ENCODE results near the gene MTMR1.

The MTMR1 gene

GRCh38 chrX:150696866-150697265, 3.7 kb downstream of the MTMR1 start:
- peak; percentile 3 for DNase-seq (ENCODE audit: low read depth)

- no peak for DNase-seq (ENCODE audit: low read depth)
Measured at GRCh38 chrX:150697641-150698040, 4.4 kb downstream of the MTMR1 start.

GRCh38 chrX:150698981-150699380, 5.8 kb downstream of the MTMR1 start:
- DNase-seq (ENCODE audit: low read depth), result no peak

DNA sequence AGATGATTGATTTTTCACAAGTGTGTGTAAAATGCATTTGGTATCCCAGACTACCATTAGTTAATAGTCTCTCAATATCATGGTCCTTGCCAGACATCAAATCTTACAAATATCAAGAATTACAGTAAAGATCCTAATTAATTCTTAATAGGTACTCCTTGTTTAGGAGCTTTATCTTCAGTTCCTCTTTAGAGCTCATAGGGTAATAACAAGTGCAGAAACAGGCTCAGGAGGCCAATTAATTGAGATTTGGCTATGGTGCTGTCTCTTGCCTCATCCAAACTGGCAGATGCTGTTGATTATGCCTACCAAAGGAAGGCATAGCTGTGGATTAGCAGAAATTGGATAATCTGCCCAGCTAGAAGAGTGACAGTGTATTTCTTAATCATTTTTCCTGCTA, 6.9 kb downstream of the MTMR1 start:
- DNase-seq (ENCODE audit: low read depth), result no peak

- no peak for DNase-seq (ENCODE audit: low read depth)
Measured at GRCh38 chrX:150701377-150701776, 8.2 kb downstream of the MTMR1 start.

GRCh38 chrX:150702966-150703694, 9.9 kb downstream of the MTMR1 start:
- no peak for DNase-seq (ENCODE audit: low read depth)

DNA sequence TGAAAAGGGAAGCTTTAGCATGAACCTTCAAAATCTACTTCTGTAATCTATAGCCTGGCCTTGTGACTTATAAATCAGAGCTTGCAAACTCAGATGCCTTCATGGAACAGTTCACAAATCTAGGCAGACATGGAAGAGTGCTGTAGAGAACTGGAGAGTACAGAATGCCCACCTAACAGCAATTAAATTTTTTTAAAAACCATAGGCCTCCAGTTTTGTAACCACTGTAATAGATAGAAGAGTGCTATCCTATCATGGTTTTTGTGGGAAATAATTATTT, 10.4 kb downstream of the MTMR1 start:
- DNase-seq (ENCODE audit: low read depth), result no peak

GRCh38 chrX:150704030-150704613, 10.9 kb downstream of the MTMR1 start:
- DNase-seq (ENCODE audit: low read depth), result peak; percentile 65

GRCh38 chrX:150712619-150713018, 19.4 kb downstream of the MTMR1 start:
- DNase-seq (ENCODE audit: low read depth), result no peak

DNA sequence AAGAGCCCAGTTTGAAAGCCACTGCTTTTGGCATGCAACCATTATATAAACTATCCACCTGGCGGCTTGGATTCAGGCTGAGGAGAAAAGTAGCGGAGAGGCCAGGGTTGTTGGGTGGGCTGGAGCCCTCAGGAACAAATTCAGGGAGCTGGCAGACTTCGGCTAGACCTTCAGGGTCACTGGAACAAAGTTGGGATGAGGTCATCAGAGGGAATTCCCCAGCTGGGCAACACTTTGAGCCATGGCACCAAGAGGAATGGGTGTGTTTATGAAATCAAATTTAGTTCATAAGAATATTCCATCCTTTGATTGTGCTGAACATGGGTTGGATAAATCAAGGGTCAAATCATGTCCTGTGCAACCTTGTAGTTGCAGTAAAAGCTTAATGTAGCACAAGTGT, 22.0 kb downstream of the MTMR1 start:
- DNase-seq (ENCODE audit: low read depth), result no peak

GRCh38 chrX:150719621-150720020, 26.4 kb downstream of the MTMR1 start:
- DNase-seq (ENCODE audit: low read depth), result no peak

DNA sequence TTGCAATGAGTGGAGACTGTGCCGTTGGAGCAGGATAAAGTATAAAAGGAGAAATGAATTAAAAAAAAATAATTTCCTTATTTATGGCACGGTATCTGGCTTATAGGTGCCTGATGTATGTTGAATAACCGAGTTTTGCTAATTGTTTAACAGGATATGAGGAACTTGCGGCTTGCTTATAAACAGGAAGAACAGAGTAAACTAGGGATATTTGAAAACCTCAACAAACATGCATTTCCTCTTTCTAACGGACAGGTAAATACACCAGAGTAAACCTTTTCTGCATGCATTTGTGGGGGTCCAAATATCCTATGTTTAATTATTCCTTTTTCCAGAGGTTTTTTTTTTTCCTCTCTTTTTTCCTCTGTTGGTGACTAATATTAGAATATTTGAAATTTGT, 36.8 kb downstream of the MTMR1 start:
- DNase-seq (ENCODE audit: low read depth), result no peak

- DNase-seq (ENCODE audit: low read depth), result peak; percentile 72
Measured at GRCh38 chrX:150730719-150731118, 37.5 kb downstream of the MTMR1 start.

- peak; percentile 86 for DNase-seq (ENCODE audit: low read depth)
Measured at GRCh38 chrX:150731795-150732194, 38.6 kb downstream of the MTMR1 start.

- no peak for DNase-seq (ENCODE audit: low read depth)
Measured at GRCh38 chrX:150736475-150736874, 43.3 kb downstream of the MTMR1 start.

DNA sequence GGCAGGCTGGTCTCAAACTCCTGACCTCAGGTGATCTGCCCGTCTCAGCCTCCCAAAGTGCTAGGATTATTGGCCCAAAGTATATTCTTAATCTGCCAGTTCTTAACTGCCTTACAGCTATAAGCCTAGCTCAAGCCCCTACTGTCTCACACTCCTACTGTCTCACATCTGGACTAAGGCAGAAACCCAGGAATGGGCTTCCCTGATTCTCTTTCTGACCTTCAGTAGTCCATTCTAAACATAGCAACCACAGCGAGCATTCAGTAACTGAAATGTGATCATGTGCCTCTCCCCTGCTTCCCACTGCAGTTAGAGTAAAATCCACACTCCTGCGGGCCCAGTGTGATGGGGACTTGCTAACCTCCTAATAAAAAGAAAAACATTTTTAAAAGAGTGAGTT, 58.9 kb downstream of the MTMR1 start:
- DNase-seq (ENCODE audit: low read depth), result no peak

- no peak for DNase-seq (ENCODE audit: low read depth)
Measured at GRCh38 chrX:150753357-150753756, 60.2 kb downstream of the MTMR1 start.

GRCh38 chrX:150753968-150754367, 60.8 kb downstream of the MTMR1 start:
- DNase-seq (ENCODE audit: low read depth), result no peak

DNA sequence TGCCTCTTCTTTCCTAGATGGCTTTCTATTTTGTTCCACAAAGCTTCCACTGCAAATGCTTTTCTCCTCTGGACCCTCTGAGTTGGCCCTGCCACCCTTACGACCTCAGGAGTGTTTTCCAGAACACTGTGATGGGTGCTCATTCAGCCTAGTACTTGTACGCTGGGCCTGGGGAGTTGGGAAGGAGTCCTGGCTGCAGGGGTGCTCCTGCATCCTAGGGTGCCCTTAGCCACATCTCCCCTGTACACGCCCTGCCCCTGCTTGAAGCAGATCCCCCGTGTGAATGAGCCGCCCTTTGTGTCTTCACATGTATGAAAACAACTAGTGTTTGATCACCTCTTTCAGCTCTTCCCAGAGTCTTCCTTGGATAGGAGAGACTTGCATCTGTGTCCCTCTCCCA, 64.2 kb downstream of the MTMR1 start:
- no peak for DNase-seq (ENCODE audit: low read depth)

DNA sequence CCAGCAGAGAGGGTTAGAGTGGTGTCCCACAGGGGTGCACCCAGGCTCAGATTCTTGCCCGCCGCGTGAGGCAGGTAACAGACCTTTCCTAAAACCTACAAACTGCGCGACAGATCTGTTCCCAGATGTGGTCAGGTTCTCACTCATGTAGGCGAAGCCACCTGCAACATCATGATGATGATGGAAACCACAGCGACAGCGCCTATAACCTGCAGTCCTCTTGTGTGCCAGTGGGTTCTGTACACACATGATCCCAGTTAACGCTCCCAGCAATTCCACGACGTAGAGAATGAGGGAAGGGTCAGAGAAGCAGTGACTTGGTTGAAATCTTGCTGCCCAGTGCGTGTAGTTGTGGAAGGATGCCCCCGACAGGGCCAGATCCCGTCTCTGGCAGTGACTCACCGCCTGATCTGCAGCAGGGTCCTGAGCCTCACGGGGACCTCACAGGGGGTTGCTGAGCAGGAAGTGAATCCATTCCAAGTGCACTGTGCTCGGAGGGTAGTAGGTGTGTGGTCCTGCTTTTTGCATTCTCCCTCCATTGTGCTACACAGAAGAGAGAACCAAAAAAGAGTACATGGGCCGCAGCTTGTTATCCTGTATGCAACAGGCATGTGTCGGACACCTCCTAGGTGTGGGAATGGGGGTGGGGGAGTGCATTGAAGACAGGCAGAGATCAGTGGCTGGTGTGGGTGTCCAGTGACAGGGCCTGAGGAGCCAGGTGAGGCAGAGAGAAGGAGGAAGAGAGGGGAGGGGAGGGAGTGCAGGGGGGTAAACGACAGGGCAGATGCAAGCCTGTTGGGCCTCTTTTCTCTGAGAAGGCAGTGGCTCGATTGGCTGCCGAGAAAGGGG, 66.6 kb downstream of the MTMR1 start:
- no peak for DNase-seq (ENCODE audit: low read depth)

- DNase-seq (ENCODE audit: low read depth), result no peak
Measured at GRCh38 chrX:150761176-150761818, 68.1 kb downstream of the MTMR1 start.

DNA sequence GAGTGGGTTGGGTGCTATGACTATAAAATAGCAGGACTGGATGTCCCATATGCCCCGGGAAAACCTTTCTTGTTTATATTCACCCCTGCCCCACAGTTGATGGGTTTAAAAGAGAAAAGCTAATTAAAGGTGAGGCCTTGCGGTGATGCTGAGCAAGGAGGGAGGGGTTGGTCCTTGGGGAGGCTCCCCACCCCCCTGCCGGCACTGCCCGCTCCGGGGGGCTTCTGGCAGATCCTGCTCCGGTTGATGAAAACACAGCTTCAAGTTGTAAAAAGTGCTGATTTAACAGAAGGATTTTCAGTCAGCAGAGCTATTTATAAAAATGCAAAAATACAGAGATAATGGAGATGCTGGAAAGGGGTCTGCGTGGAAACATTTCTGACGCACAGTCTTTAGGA, 68.6 kb downstream of the MTMR1 start:
- no peak for DNase-seq (ENCODE audit: low read depth)

Data from EH (cell line).